H1 (cell line): ENCODE data around the gene DISC1. TPM values are rescaled to one million over a fixed set of nuclear protein-coding genes. Genes with fewer than 3 reads are reported as not detected.

Experiments
- CTCF ChIA-PET: fragments of 300-600 bp; sonication (Branson Sonifier 250); formaldehyde crosslinking; loops from one replicate; lab custom pipeline; 2021; ENCODE audit not compliant: partially characterized antibody; lab: Charles Lee
- POLR2A ChIA-PET: fragments of 300-600 bp; sonication (Branson Sonifier 250); formaldehyde crosslinking; loops from one replicate; lab custom pipeline; 2021; ENCODE audit warnings: inconsistent platforms; ENCODE audit not compliant: partially characterized antibody; lab: Charles Lee
- DNase-seq, 2 experiments: peaks; one replicate each; pipeline versions ENCODE4 v3.0.0 to v3.0.0-alpha.2; 2010 to 2022; ENCODE audit warnings: low spot score in 2 of 2, low read depth in 1 of 2, mixed read lengths in 1 of 2
- FAIRE-seq: peaks from 2 replicates; lab custom pipeline; 2011; peaks lifted over from hg19 to GRCh38; lab: Jason Lieb, UNC
- H2AFZ ChIP-seq: 2 replicates; pipeline ENCODE4 v1.8.1; 2012; ENCODE audit warnings: low read length, inconsistent platforms
- H2AK5ac ChIP-seq: 2 replicates; pipeline ENCODE4 v1.6.1; 2013; ENCODE audit warnings: low read depth, low read length
- H2BK120ac ChIP-seq: replicated peaks from 2 replicates; pipeline ENCODE3; 2013; ENCODE audit warnings: low read depth, low read length, inconsistent platforms
- H2BK12ac ChIP-seq: 2 replicates; pipeline ENCODE4 v1.6.1; 2013; ENCODE audit warnings: low read depth, low read length
- H2BK15ac ChIP-seq: 2 replicates; pipeline ENCODE4 v1.6.1; 2013; ENCODE audit warnings: low read length
- H2BK20ac ChIP-seq: 2 replicates; pipeline ENCODE4 v1.6.1; 2013; ENCODE audit warnings: low read length
- H2BK5ac ChIP-seq: 2 replicates; pipeline ENCODE4 v1.6.1; 2013; ENCODE audit warnings: low read depth, low read length
- H3K14ac ChIP-seq: 2 replicates; pipeline ENCODE4 v1.6.1; 2013; ENCODE audit warnings: inconsistent platforms; ENCODE audit not compliant: insufficient read length
- H3K18ac ChIP-seq: 2 replicates; pipeline ENCODE4 v1.6.1; 2013; ENCODE audit warnings: low read length; ENCODE audit errors: extremely low read depth
- H3K23ac ChIP-seq: 2 replicates; pipeline ENCODE4 v1.6.1; 2013; ENCODE audit warnings: inconsistent platforms; ENCODE audit not compliant: insufficient read length
- H3K23me2 ChIP-seq: 2 replicates; pipeline ENCODE4 v1.6.1; 2013; ENCODE audit warnings: low read depth, low read length
- H3K27ac ChIP-seq: 2 replicates; pipeline ENCODE4 v1.6.1; 2011; ENCODE audit warnings: low read depth, low read length, inconsistent platforms
- H3K27me3 ChIP-seq, 4 experiments: replicated peaks in 1 of 4; 1 replicate in 1 of 4; 2 replicates in 3 of 4; pipeline versions ENCODE4 v1.6.1 to v1.8.1; 2011 to 2013; ENCODE audit warnings: low read length in 3 of 4, mild to moderate bottlenecking in 3 of 4, inconsistent platforms in 2 of 4, mixed read lengths in 2 of 4, moderate library complexity in 1 of 4; ENCODE audit not compliant: control insufficient read depth in 3 of 4, insufficient read depth in 3 of 4; ENCODE audit errors: extremely low read depth in 1 of 4
- H3K36me3 ChIP-seq, 4 experiments: 2 replicates each; pipeline versions ENCODE4 v1.6.1 to v1.8.1; 2011 to 2013; ENCODE audit warnings: mild to moderate bottlenecking in 4 of 4, low read length in 3 of 4, moderate library complexity in 2 of 4, control low read depth in 1 of 4, inconsistent platforms in 1 of 4; ENCODE audit not compliant: insufficient read depth in 4 of 4, control insufficient read depth in 2 of 4
- H3K4ac ChIP-seq: replicated peaks from 2 replicates; pipeline ENCODE3; 2013; ENCODE audit warnings: low read length, low read depth, mixed read lengths, inconsistent platforms; ENCODE audit not compliant: insufficient read length
- H3K4me1 ChIP-seq, 4 experiments: replicated peaks in 1 of 4; 1 replicate in 1 of 4; 2 replicates in 3 of 4; pipeline versions ENCODE4 v1.6.1 to v1.8.1; 2011 to 2013; ENCODE audit warnings: low read length in 3 of 4, inconsistent platforms in 2 of 4, mixed read lengths in 1 of 4; ENCODE audit not compliant: insufficient read depth in 4 of 4, control insufficient read depth in 3 of 4
- H3K4me2 ChIP-seq, 2 experiments: 2 replicates each; pipeline versions ENCODE4 v1.6.1 to v1.8.1; 2011 to 2013; ENCODE audit warnings: low read depth in 2 of 2, low read length in 2 of 2, control low read depth in 1 of 2, inconsistent platforms in 1 of 2, mild to moderate bottlenecking in 1 of 2; ENCODE audit not compliant: insufficient read depth in 1 of 2
- H3K4me3 ChIP-seq, 4 experiments: fragments of 200-600, 300-600 bp in 1 of 4; sonication (generic), shearing (Covaris generic), sonication (Bioruptor Twin) in 1 of 4; 2 replicates each; pipeline versions ENCODE4 v1.5.1 to v1.8.1; 2011 to 2016; ENCODE audit warnings: low read length in 4 of 4, low read depth in 3 of 4, control low read depth in 2 of 4, inconsistent platforms in 2 of 4, mild to moderate bottlenecking in 2 of 4, mixed read lengths in 1 of 4, moderate library complexity in 1 of 4; ENCODE audit not compliant: insufficient read depth in 2 of 4; ENCODE audit errors: extremely low read depth in 1 of 4
- H3K56ac ChIP-seq: replicated peaks from 2 replicates; pipeline ENCODE3; 2013; ENCODE audit warnings: low read depth, mild to moderate bottlenecking, mixed read lengths, low read length, inconsistent platforms; ENCODE audit not compliant: insufficient read length
- H3K79me1 ChIP-seq: 2 replicates; pipeline ENCODE4 v1.6.1; 2013; ENCODE audit warnings: low read depth, low read length, control low read depth
- H3K79me2 ChIP-seq, 2 experiments: 2 replicates each; pipeline versions ENCODE4 v1.6.1 to v1.8.1; 2012 to 2013; ENCODE audit warnings: low read length in 2 of 2, mild to moderate bottlenecking in 2 of 2, inconsistent platforms in 1 of 2; ENCODE audit not compliant: insufficient read depth in 2 of 2, control insufficient read depth in 1 of 2
- H3K9ac ChIP-seq, 4 experiments: replicated peaks in 1 of 4; 1 replicate in 1 of 4; 2 replicates in 3 of 4; pipeline versions ENCODE4 v1.6.1 to v1.8.1; 2011 to 2013; ENCODE audit warnings: low read depth in 3 of 4, low read length in 3 of 4, control low read depth in 2 of 4, mild to moderate bottlenecking in 2 of 4, moderate library complexity in 2 of 4, inconsistent platforms in 1 of 4; ENCODE audit errors: extremely low read depth in 1 of 4
- H3K9me3 ChIP-seq, 2 experiments: 2 replicates each; pipeline versions ENCODE4 v1.6.1 to v1.8.1; 2012 to 2013; ENCODE audit warnings: mild to moderate bottlenecking in 2 of 2, moderate library complexity in 2 of 2, control low read depth in 1 of 2, inconsistent platforms in 1 of 2, low read depth in 1 of 2, low read length in 1 of 2, mixed read lengths in 1 of 2; ENCODE audit not compliant: insufficient read depth in 2 of 2
- H4K20me1 ChIP-seq, 2 experiments: replicated peaks in 1 of 2; 2 replicates each; pipeline versions ENCODE3 to v1.8.1; 2011 to 2013; ENCODE audit warnings: inconsistent platforms in 2 of 2, low read length in 2 of 2, mild to moderate bottlenecking in 1 of 2; ENCODE audit not compliant: insufficient read depth in 2 of 2, control insufficient read depth in 1 of 2
- H4K5ac ChIP-seq: 2 replicates; pipeline ENCODE4 v1.6.1; 2013; ENCODE audit warnings: low read length, low read depth, mixed read lengths, inconsistent platforms; ENCODE audit not compliant: insufficient read length
- H4K8ac ChIP-seq: 2 replicates; pipeline ENCODE4 v1.8.0; 2013; ENCODE audit warnings: mild to moderate bottlenecking, moderate library complexity, low read length, inconsistent platforms; ENCODE audit not compliant: insufficient read depth; ENCODE audit errors: extremely low read depth
- H4K91ac ChIP-seq: replicated peaks from 2 replicates; pipeline ENCODE3; 2013; ENCODE audit warnings: low read length, mixed read lengths, inconsistent platforms; ENCODE audit not compliant: insufficient read length
- ATF3 ChIP-seq: IDR thresholded peaks from 2 replicates; pipeline ENCODE4 v1.6.1; 2011; ENCODE audit warnings: low read depth, mild to moderate bottlenecking, low read length; ENCODE audit not compliant: insufficient read depth
- BACH1 ChIP-seq: IDR thresholded peaks from 2 replicates; pipeline ENCODE4 v1.6.1; 2012; ENCODE audit warnings: low read length, improper control_type of control experiment
- CBX5 ChIP-seq: fragments of 300-800, 300-1000 bp; sonication (generic); IDR thresholded peaks from 2 replicates; pipeline ENCODE4 v1.7.1; 2016; ENCODE audit warnings: antibody characterized with exemption, low read length, low read depth
- CEBPB ChIP-seq: IDR thresholded peaks from 2 replicates; pipeline ENCODE4 v1.6.1; 2012; ENCODE audit warnings: low read depth, low read length
- CHD1 ChIP-seq: IDR thresholded peaks from 2 replicates; pipeline ENCODE4 v1.6.1; 2012; ENCODE audit warnings: low read depth, low read length, improper control_type of control experiment
- CHD2 ChIP-seq: IDR thresholded peaks from 2 replicates; pipeline ENCODE4 v1.6.1; 2012; ENCODE audit warnings: low read length, improper control_type of control experiment
- CTBP2 ChIP-seq: IDR thresholded peaks from 2 replicates; pipeline ENCODE4 v1.7.0; 2011; ENCODE audit warnings: borderline replicate concordance, mild to moderate bottlenecking, moderate library complexity, mixed read lengths, low read length; ENCODE audit not compliant: insufficient read depth, insufficient read length
- EP300 ChIP-seq, 2 experiments: IDR thresholded peaks; 1 replicate in 1 of 2; 2 replicates in 1 of 2; pipeline ENCODE4 v1.6.1; 2011 to 2012; ENCODE audit warnings: low read depth in 2 of 2, low read length in 2 of 2, mild to moderate bottlenecking in 2 of 2, borderline replicate concordance in 1 of 2, inconsistent platforms in 1 of 2, moderate library complexity in 1 of 2
- JUND ChIP-seq: IDR thresholded peaks from 2 replicates; pipeline ENCODE4 v1.6.1; 2011; ENCODE audit warnings: mild to moderate bottlenecking, improper control_type of control experiment, low read length
- NANOG ChIP-seq: IDR thresholded peaks from 2 replicates; pipeline ENCODE4 v1.6.1; 2011; ENCODE audit warnings: low read length, low read depth, mild to moderate bottlenecking, inconsistent platforms; ENCODE audit not compliant: insufficient read depth, poor library complexity, severe bottlenecking
- NRF1 ChIP-seq: IDR thresholded peaks from 2 replicates; pipeline ENCODE4 v1.6.1; 2011; ENCODE audit warnings: mild to moderate bottlenecking, low read depth, low read length, improper control_type of control experiment
- SUZ12 ChIP-seq: fragments of 200-600 bp; sonication (generic); IDR thresholded peaks from 2 replicates; pipeline ENCODE4 v1.6.1; 2012; ENCODE audit warnings: mild to moderate bottlenecking, inconsistent platforms, low read length, moderate library complexity, mixed read lengths
- TBP ChIP-seq: IDR thresholded peaks from 2 replicates; pipeline ENCODE4 v1.6.1; 2011; ENCODE audit warnings: low read depth, low read length, improper control_type of control experiment
- WGBS, 2 experiments: shearing (Covaris generic) in 1 of 2; methylation state at CpG; one replicate each; pipeline versions ENCODE4 v1.1.6 to v1.1.7; 2013 to 2015; ENCODE audit warnings: low lambda C conversion rate in 2 of 2, mixed read lengths in 2 of 2, inconsistent platforms in 1 of 2, low coverage in 1 of 2, missing lambda C conversion rate in 1 of 2; ENCODE audit not compliant: insufficient replicate concordance in 2 of 2, insufficient coverage in 1 of 2, insufficient read length in 1 of 2; ENCODE audit errors: extremely low coverage in 1 of 2, missing lambda C conversion rate in 1 of 2; 5-methylcytosine and 5-hydroxymethylcytosine counted together
- polyA plus RNA-seq, 7 experiments: library from polyadenylated mRNA; depleted of rRNA in 3 of 7; stranded (reverse) in 5 of 7; unstranded in 2 of 7; fragments of >200 nt in 5 of 7; fragments of 200-250 nt in 2 of 7; gene quantifications; 1 replicate in 5 of 7; 2 replicates in 1 of 7; 4 replicates in 1 of 7; pipeline versions ENCODE4 v1.2.1 to v1.2.3, GENCODE V29; 2011 to 2013; ENCODE audit warnings: missing spikeins in 2 of 7, mixed read lengths in 2 of 7
- total RNA-seq: library from RNA; stranded (reverse); fragmentation: NEBNext Ultra II Directional; extraction: Animal tissue kit (Norgen Biotek cat#: 25700); gene quantifications from 2 replicates; pipeline ENCODE4 v1.2.1, GENCODE V29; 2021

DISC1 gene
- total and polyA plus RNA-seq, 2 of the 8 experiments (the other 6 are each of a cell fraction or from before 2014, with no cell fraction given), result 1.1 to 3.5 TPM

- no peak for TF ChIP-seq BACH1
- TF ChIP-seq ATF3, result no peak
- no peak for TF ChIP-seq NANOG
- TF ChIP-seq CBX5, result no peak
- no peak for TF ChIP-seq CHD1
- no peak for TF ChIP-seq SUZ12
- no peak for TF ChIP-seq EP300 (IDR thresholded peaks at IDR 0.05; ENCODE audit: borderline replicate concordance in 1 of 2, low read depth in 2 of 2, low read length in 2 of 2)
- no peak for TF ChIP-seq CTBP2
- no peak for TF ChIP-seq NRF1
- TF ChIP-seq CHD2, result no peak
- TF ChIP-seq TBP, result no peak
- no peak for TF ChIP-seq JUND
- no peak for TF ChIP-seq CEBPB
- no peak overlapping the region for H2BK15ac ChIP-seq
- H3K4me1 ChIP-seq, result no peaks in the 10 kb centered on the region; a peak in 1 of 7 replicates
- no peak overlapping the region for H4K5ac ChIP-seq
- no peak overlapping the region for H4K8ac ChIP-seq
- FAIRE-seq (no peak), DNase-seq (no peak)
- H2BK120ac ChIP-seq, result no peak overlapping the region
- H3K14ac ChIP-seq, result no peak overlapping the region
- no peaks in the 10 kb centered on the region for H3K79me1 ChIP-seq
- H3K23me2 ChIP-seq, result no peaks in the 10 kb centered on the region
- H3K4me3 ChIP-seq, result no peak overlapping the region
- no peaks in the 10 kb centered on the region for H3K36me3 ChIP-seq
- no peaks in the 10 kb centered on the region for H3K79me2 ChIP-seq
- H2BK5ac ChIP-seq, result no peak overlapping the region
- no peak overlapping the region for H3K4me2 ChIP-seq
- no peak overlapping the region for H3K4ac ChIP-seq
- H2BK12ac ChIP-seq, result no peak overlapping the region
- H2BK20ac ChIP-seq, result no peak overlapping the region
- no peak overlapping the region for H3K23ac ChIP-seq
- 78% methylated on average over 2 of the region's 2 CpGs; no CpG with 5 or more reads in 1 of the 2 experiments for WGBS, 2 experiments
- ChIA-PET CTCF (interaction anchor here (1.2 to 2.9 kb wide), 4 partner anchors 11 to 78 kb away, joined by 3 to 7 read pairs (median 4); no protein-coding TSS in a partner anchor), POLR2A (no interaction called here)
- no peak overlapping the region for H4K91ac ChIP-seq
- H3K56ac ChIP-seq, result no peak overlapping the region
- no peak overlapping the region for H2AFZ ChIP-seq
- H2AK5ac ChIP-seq, result no peak overlapping the region
- H3K27ac ChIP-seq, result no peak overlapping the region
- no peaks in the 10 kb centered on the region for H3K27me3 ChIP-seq
- H3K18ac ChIP-seq, result no peak overlapping the region
- no peak overlapping the region for H3K9ac ChIP-seq
- H4K20me1 ChIP-seq, result no peaks in the 10 kb centered on the region
- no peaks in the 10 kb centered on the region for H3K9me3 ChIP-seq
These were observed 52.5 kb downstream of the DISC1 start for GRCh38 chr1:231679109-231679508.
